SU-DHL-6 (cell line): ENCODE results near the gene MSTN.

ENCODE experiments used
- H2AFZ ChIP-seq: fragments of 200-600 bp; sonication (generic); 2 replicates; pipeline ENCODE4 v1.6.1; 2014; ENCODE audit warnings: low read depth, mild to moderate bottlenecking, moderate library complexity, mixed read lengths, antibody characterized with exemption, low read length; ENCODE audit not compliant: severe bottlenecking
- H3F3A ChIP-seq: fragments of 200-600 bp; shearing (Covaris generic); 2 replicates; pipeline ENCODE4 v1.6.0; 2016; ENCODE audit warnings: antibody characterized with exemption, mild to moderate bottlenecking; ENCODE audit not compliant: insufficient read depth
- H3K27ac ChIP-seq: fragments of 200-600 bp; sonication (generic); 2 replicates; pipeline ENCODE4 v1.5.1; 2016; ENCODE audit warnings: low read depth, mild to moderate bottlenecking, low read length, moderate library complexity, mixed read lengths
- H3K27me3 ChIP-seq: fragments of 200-600 bp; sonication (generic), shearing (Covaris generic); 2 replicates; pipeline ENCODE4 v1.6.0; 2014; ENCODE audit warnings: mild to moderate bottlenecking, low read length
- H3K36me3 ChIP-seq: fragments of 200-600 bp; sonication (generic); 2 replicates; pipeline ENCODE4 v1.6.1; 2014; ENCODE audit warnings: mild to moderate bottlenecking, low read length, mixed read lengths
- H3K4me2 ChIP-seq: fragments of 300-600, 200-600 bp; shearing (Covaris generic), sonication (generic); 2 replicates; pipeline ENCODE4 v1.6.0; 2014; ENCODE audit warnings: low read length, low read depth, mild to moderate bottlenecking; ENCODE audit not compliant: poor library complexity, severe bottlenecking
- H3K4me3 ChIP-seq: fragments of 200-600 bp; sonication (generic); 2 replicates; pipeline ENCODE4 v1.5.1; 2014; ENCODE audit warnings: antibody characterized with exemption, low read length, mild to moderate bottlenecking, mixed read lengths; ENCODE audit not compliant: insufficient read depth, poor library complexity, severe bottlenecking
- H3K79me2 ChIP-seq: fragments of 200-600 bp; sonication (generic); 2 replicates; pipeline ENCODE4 v1.6.1; 2014; ENCODE audit warnings: mild to moderate bottlenecking, low read length, moderate library complexity; ENCODE audit not compliant: insufficient read depth
- H3K9ac ChIP-seq: fragments of 200-600 bp; sonication (generic); 2 replicates; pipeline ENCODE4 v1.7.0; 2014; ENCODE audit warnings: mild to moderate bottlenecking, low read length
- H3K9me2 ChIP-seq: fragments of 200-600 bp; sonication (generic); replicated peaks from 2 replicates; pipeline ENCODE4 v1.6.1; 2014; ENCODE audit warnings: low read length; ENCODE audit not compliant: insufficient read depth
- H3K9me3 ChIP-seq: fragments of 200-600 bp; sonication (generic); 2 replicates; pipeline ENCODE4 v1.6.1; 2014; ENCODE audit warnings: low read length, mixed read lengths; ENCODE audit not compliant: insufficient read depth
- H4K20me1 ChIP-seq: fragments of 200-600 bp; sonication (generic); 2 replicates; pipeline ENCODE4 v1.6.1; 2014; ENCODE audit warnings: low read depth, mild to moderate bottlenecking, antibody characterized with exemption, low read length, moderate library complexity, mixed read lengths
- EZH2phosphoT487 ChIP-seq: fragments of 200-600 bp; sonication (generic), shearing (Covaris generic); conservative IDR thresholded peaks from 2 replicates; pipeline ENCODE4 v1.6.1; 2018; ENCODE audit warnings: mild to moderate bottlenecking, antibody characterized with exemption, low read length, moderate library complexity, mixed read lengths
- TF ChIP-seq, protein P1 (sequence below): fragments of 200-600 bp; sonication (generic); IDR thresholded peaks from one replicate; pipeline ENCODE4 v1.5.1; 2017; ENCODE audit warnings: antibody characterized with exemption, mild to moderate bottlenecking, low read length, moderate library complexity; ENCODE audit not compliant: insufficient read depth, poor library complexity, severe bottlenecking

The MSTN gene

DNA sequence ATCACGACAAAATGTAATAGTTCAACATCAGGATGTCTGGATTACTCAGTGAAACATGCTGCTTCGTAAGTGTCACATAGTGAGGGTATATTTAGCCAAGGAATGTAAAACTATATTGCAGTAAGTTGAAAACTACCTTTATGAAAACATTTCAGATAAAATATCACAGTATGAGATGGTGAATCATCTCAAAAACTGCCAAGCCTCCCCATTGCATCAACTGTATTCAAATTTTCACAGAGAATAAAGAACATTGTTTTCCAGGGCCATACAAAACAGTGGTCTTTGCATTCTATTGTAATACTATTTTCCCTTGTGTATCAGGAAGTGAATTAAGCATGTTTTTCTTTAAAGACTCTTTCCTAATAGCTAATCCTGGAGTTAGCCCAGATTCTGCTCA, 47.6 kb upstream of the MSTN start:
- H3K9ac ChIP-seq: no peak overlapping the region
- H3K27me3 ChIP-seq: no peaks in the 10 kb centered on the region
- H2AFZ ChIP-seq: no peak overlapping the region
- no peak overlapping the region for H3K27ac ChIP-seq
- no peak for TF ChIP-seq EZH2phosphoT487
- TF ChIP-seq, protein P1, sequence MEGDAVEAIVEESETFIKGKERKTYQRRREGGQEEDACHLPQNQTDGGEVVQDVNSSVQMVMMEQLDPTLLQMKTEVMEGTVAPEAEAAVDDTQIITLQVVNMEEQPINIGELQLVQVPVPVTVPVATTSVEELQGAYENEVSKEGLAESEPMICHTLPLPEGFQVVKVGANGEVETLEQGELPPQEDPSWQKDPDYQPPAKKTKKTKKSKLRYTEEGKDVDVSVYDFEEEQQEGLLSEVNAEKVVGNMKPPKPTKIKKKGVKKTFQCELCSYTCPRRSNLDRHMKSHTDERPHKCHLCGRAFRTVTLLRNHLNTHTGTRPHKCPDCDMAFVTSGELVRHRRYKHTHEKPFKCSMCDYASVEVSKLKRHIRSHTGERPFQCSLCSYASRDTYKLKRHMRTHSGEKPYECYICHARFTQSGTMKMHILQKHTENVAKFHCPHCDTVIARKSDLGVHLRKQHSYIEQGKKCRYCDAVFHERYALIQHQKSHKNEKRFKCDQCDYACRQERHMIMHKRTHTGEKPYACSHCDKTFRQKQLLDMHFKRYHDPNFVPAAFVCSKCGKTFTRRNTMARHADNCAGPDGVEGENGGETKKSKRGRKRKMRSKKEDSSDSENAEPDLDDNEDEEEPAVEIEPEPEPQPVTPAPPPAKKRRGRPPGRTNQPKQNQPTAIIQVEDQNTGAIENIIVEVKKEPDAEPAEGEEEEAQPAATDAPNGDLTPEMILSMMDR: no peak
- H3K79me2 ChIP-seq: no peaks in the 10 kb centered on the region
- H3K9me3 ChIP-seq: no peaks in the 10 kb centered on the region
- H3K4me3 ChIP-seq: no peak overlapping the region
- no peak overlapping the region for H3K4me2 ChIP-seq
- no peaks in the 10 kb centered on the region for H4K20me1 ChIP-seq
- H3F3A ChIP-seq: no peaks in the 10 kb centered on the region
- no peaks in the 10 kb centered on the region for H3K36me3 ChIP-seq
- H3K9me2 ChIP-seq: no peaks in the 10 kb centered on the region

DNA sequence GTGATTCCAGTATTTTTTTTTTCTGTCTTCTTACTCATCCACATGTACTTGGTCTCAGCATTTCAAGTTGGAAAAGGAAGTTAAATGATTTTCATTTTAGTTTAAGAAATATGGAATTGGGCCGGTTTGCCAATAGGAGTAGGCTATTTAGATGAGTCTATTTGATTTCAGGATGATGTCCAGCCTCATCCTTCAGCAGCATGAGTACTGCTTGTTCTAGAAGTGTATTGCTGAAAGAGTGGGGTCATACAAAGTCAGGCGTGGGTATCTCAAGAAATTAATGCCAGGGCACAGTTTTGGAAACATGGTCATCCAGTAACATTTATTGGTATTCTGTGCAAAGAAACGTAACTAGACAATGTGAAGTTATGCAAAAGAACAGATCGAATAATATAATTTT, 44.9 kb upstream of the MSTN start:
- H3K36me3 ChIP-seq: no peaks in the 10 kb centered on the region
- TF ChIP-seq, protein P1: no peak
- no peak for TF ChIP-seq EZH2phosphoT487
- no peaks in the 10 kb centered on the region for H3K9me3 ChIP-seq
- no peaks in the 10 kb centered on the region for H3F3A ChIP-seq
- H3K9me2 ChIP-seq: no peaks in the 10 kb centered on the region
- H3K9ac ChIP-seq: no peak overlapping the region
- no peak overlapping the region for H2AFZ ChIP-seq
- H3K27ac ChIP-seq: no peak overlapping the region
- H3K4me3 ChIP-seq: no peak overlapping the region
- H3K27me3 ChIP-seq: no peaks in the 10 kb centered on the region
- H4K20me1 ChIP-seq: no peaks in the 10 kb centered on the region
- H3K4me2 ChIP-seq: no peak overlapping the region
- no peaks in the 10 kb centered on the region for H3K79me2 ChIP-seq

DNA sequence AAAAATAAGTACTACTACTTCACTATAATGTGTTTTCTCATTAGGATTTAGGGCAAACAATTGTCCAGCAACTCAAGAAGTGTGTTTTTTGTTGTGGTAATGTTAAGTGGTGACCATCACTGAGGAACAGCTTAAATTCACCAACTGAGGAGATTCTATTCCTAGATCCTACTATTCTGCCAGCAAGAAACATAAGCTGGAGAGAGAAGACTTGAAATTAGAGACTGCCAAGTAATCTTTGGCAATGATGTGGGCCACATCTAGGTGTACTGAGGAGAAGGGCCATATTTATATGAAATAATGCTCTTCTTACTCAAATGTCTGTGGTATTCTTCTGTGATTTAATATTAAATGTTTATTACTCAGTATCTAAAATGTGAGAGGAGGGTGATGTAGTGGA, 44.3 kb upstream of the MSTN start:
- Histone ChIP-seq H3K4me2 (no peak overlapping the region), H4K20me1 (no peaks in the 10 kb centered on the region), H3K4me3 (no peak overlapping the region), H3K36me3 (no peaks in the 10 kb centered on the region), H3K9me3 (no peaks in the 10 kb centered on the region), H3F3A (no peaks in the 10 kb centered on the region), H3K27ac (no peak overlapping the region), H3K27me3 (no peaks in the 10 kb centered on the region), H2AFZ (no peak overlapping the region), H3K9me2 (no peaks in the 10 kb centered on the region), H3K9ac (no peak overlapping the region), H3K79me2 (no peaks in the 10 kb centered on the region)
- TF ChIP-seq EZH2phosphoT487: no peak

DNA sequence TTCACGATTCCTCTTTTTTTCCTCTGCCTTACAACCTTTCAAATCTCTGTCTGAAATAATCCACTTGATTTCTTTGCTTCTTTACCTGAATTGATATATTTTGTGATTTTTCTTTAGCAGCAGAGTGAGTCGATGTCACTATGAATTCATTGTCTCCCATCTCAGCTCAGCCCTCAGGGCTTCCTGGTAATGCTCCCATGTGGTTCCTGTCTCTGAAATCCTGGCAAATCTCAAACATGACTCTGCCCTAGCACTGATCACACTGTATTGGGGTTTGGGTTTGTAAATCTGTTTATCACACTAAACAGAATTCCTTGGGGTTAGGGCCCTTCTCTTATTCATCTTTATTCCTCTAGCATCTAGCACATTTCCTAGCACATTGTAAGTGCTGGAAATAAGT, 43.0 kb upstream of the MSTN start:
- Histone ChIP-seq H3K9me3 (no peaks in the 10 kb centered on the region), H3K36me3 (no peaks in the 10 kb centered on the region), H3K27me3 (no peaks in the 10 kb centered on the region), H3F3A (no peaks in the 10 kb centered on the region), H2AFZ (no peak overlapping the region), H3K4me2 (no peak overlapping the region), H3K9me2 (no peaks in the 10 kb centered on the region), H3K27ac (no peak overlapping the region), H3K4me3 (no peak overlapping the region), H3K79me2 (no peaks in the 10 kb centered on the region), H3K9ac (no peak overlapping the region), H4K20me1 (no peaks in the 10 kb centered on the region)
- no peak for TF ChIP-seq EZH2phosphoT487
- TF ChIP-seq, protein P1: no peak
